ENCODE data around the gene CBLB.

- TF ChIP-seq, protein P1, sequence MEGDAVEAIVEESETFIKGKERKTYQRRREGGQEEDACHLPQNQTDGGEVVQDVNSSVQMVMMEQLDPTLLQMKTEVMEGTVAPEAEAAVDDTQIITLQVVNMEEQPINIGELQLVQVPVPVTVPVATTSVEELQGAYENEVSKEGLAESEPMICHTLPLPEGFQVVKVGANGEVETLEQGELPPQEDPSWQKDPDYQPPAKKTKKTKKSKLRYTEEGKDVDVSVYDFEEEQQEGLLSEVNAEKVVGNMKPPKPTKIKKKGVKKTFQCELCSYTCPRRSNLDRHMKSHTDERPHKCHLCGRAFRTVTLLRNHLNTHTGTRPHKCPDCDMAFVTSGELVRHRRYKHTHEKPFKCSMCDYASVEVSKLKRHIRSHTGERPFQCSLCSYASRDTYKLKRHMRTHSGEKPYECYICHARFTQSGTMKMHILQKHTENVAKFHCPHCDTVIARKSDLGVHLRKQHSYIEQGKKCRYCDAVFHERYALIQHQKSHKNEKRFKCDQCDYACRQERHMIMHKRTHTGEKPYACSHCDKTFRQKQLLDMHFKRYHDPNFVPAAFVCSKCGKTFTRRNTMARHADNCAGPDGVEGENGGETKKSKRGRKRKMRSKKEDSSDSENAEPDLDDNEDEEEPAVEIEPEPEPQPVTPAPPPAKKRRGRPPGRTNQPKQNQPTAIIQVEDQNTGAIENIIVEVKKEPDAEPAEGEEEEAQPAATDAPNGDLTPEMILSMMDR (IDR thresholded peaks at IDR 0.05; ENCODE audit: low read depth, low read length): no peak
- no peak for TF ChIP-seq EZH2phosphoT487 (IDR thresholded peaks at IDR 0.05; ENCODE audit: low read depth)
These were observed 97.4 kb downstream of the CBLB start for GRCh38 chr3:105771392-105771791.

All from OCI-LY3 (cell line).